ENCODE measurements around the gene RGS7. TPM values are rescaled to one million over a fixed set of nuclear protein-coding genes. Genes with fewer than 3 reads are reported as not detected.

RGS7 gene
- total and polyA plus RNA-seq, 2 of the 8 experiments (the other 6 are each of a cell fraction or from before 2014, with no cell fraction given): 1.6 to 3.0 TPM

GRCh38 chr1:241140670-241141069 lies 216.3 kb downstream of the RGS7 start:
- H3K4me2 ChIP-seq (ENCODE audit: insufficient read depth in 1 of 2, low read depth in 2 of 2, low read length in 2 of 2): no peak overlapping the region
- H3K27me3 ChIP-seq (replicated peaks in 1 of 4; ENCODE audit: control insufficient read depth in 3 of 4, extremely low read depth in 1 of 4, insufficient read depth in 3 of 4, low read length in 3 of 4): no peaks in the 10 kb centered on the region
- 0 out of 2 replicates have a peak, but pooled peaks cover 2% of the 10 kb centered on the region for H3K23me2 ChIP-seq (ENCODE audit: low read depth, low read length)
- POLR2A ChIA-PET (ENCODE audit: partially characterized antibody): no interaction called here
- H3K79me1 ChIP-seq (ENCODE audit: low read depth, low read length): no peaks in the 10 kb centered on the region
- H2BK120ac ChIP-seq (replicated peaks; ENCODE audit: low read depth, low read length): no peak overlapping the region
- H2AK5ac ChIP-seq (ENCODE audit: low read depth, low read length): no peak overlapping the region
- no peak overlapping the region for H2BK15ac ChIP-seq (ENCODE audit: low read length)
- no peaks in the 10 kb centered on the region for H3K79me2 ChIP-seq (ENCODE audit: control insufficient read depth in 1 of 2, insufficient read depth in 2 of 2, low read length in 2 of 2)
- no peak overlapping the region for H4K5ac ChIP-seq (ENCODE audit: insufficient read length, low read depth, low read length)
- H3K4me1 ChIP-seq (replicated peaks in 1 of 4; ENCODE audit: control insufficient read depth in 3 of 4, insufficient read depth in 4 of 4, low read length in 3 of 4): 0 out of 7 replicates have a peak, but pooled peaks cover 0 to 2% (median 0%) of the 10 kb centered on the region in 4 experiments
- no peak overlapping the region for H3K56ac ChIP-seq (replicated peaks; ENCODE audit: insufficient read length, low read depth, low read length)
- FAIRE-seq: no peak
- no peak overlapping the region for H3K18ac ChIP-seq (ENCODE audit: extremely low read depth, low read length)
- no peak overlapping the region for H3K23ac ChIP-seq (ENCODE audit: insufficient read length)
- H3K27ac ChIP-seq (ENCODE audit: low read depth, low read length): no peak overlapping the region
- H4K8ac ChIP-seq (ENCODE audit: extremely low read depth, insufficient read depth, low read length): no peak overlapping the region
- DNase-seq (ENCODE audit: low read depth in 1 of 2, low spot score in 2 of 2): no peak
- no peak overlapping the region for H3K14ac ChIP-seq (ENCODE audit: insufficient read length)
- no peak overlapping the region for H2BK12ac ChIP-seq (ENCODE audit: low read depth, low read length)
- H2BK20ac ChIP-seq (ENCODE audit: low read length): no peak overlapping the region
- H4K91ac ChIP-seq (replicated peaks; ENCODE audit: insufficient read length, low read length): no peak overlapping the region
- H3K36me3 ChIP-seq (ENCODE audit: control insufficient read depth in 2 of 4, insufficient read depth in 4 of 4, low read length in 3 of 4): no peaks in the 10 kb centered on the region; a peak in 2 of 8 replicates
- H3K4me3 ChIP-seq (ENCODE audit: extremely low read depth in 1 of 4, insufficient read depth in 2 of 4, low read depth in 3 of 4, low read length in 4 of 4): no peak overlapping the region
- peaks cover 8 to 15% of the 10 kb centered on the region in 2 experiments for H3K9me3 ChIP-seq (ENCODE audit: insufficient read depth in 2 of 2, low read depth in 1 of 2, low read length in 1 of 2)
- no peak overlapping the region for H2AFZ ChIP-seq (ENCODE audit: low read length)
- H2BK5ac ChIP-seq (ENCODE audit: low read depth, low read length): no peak overlapping the region
- no peaks in the 10 kb centered on the region for H4K20me1 ChIP-seq (replicated peaks in 1 of 2; ENCODE audit: control insufficient read depth in 1 of 2, insufficient read depth in 2 of 2, low read length in 2 of 2)
- H3K4ac ChIP-seq (replicated peaks; ENCODE audit: insufficient read length, low read depth, low read length): no peak overlapping the region
- H3K9ac ChIP-seq (replicated peaks in 1 of 4; ENCODE audit: extremely low read depth in 1 of 4, low read depth in 3 of 4, low read length in 3 of 4): no peak overlapping the region
- CTCF ChIA-PET (ENCODE audit: partially characterized antibody): interaction anchor here (1.1 kb wide), 1 partner anchor 345 kb away, joined by 3 read pairs; no protein-coding TSS in a partner anchor
- no peak for TF ChIP-seq HDAC2 (IDR thresholded peaks at IDR 0.05; ENCODE audit: borderline replicate concordance in 1 of 2, low read depth in 2 of 2, low read length in 2 of 2)
- no peak for TF ChIP-seq CTBP2 (IDR thresholded peaks at IDR 0.05; ENCODE audit: borderline replicate concordance, insufficient read depth, insufficient read length, low read length)
- TF ChIP-seq BCL11A (IDR thresholded peaks at IDR 0.05; ENCODE audit: low read depth in 2 of 2, low read length in 2 of 2): no peak
- no peak for TF ChIP-seq CHD2 (IDR thresholded peaks at IDR 0.05; ENCODE audit: low read length)
- no peak for TF ChIP-seq GABPA (IDR thresholded peaks at IDR 0.05; ENCODE audit: borderline replicate concordance, insufficient read depth, low read length)
